Spleen (tissue), 11 donors: ENCODE data around the gene TPTE2. TPM values are rescaled to one million over a fixed set of nuclear protein-coding genes. Genes with fewer than 3 reads are reported as not detected.

Source experiments
- DNase-seq: peaks from one replicate; pipeline ENCODE4 v3.0.0-alpha.2; 2020
- H3K27ac ChIP-seq, 8 donors: fragments of 200-600 bp; sonication (generic) in 7 of 8; 1 replicate in 4 of 8; 2 replicates in 4 of 8; pipeline versions ENCODE4 v1.5.0 to v1.8.0; 2016 to 2021; ENCODE audit warnings: inconsistent platforms in 4 of 8, mild to moderate bottlenecking in 4 of 8, moderate library complexity in 1 of 8
- H3K27me3 ChIP-seq, 7 donors: fragments of 200-600 bp; sonication (generic) in 6 of 7; replicated peaks in 1 of 7; 1 replicate in 4 of 7; 2 replicates in 3 of 7; pipeline versions ENCODE4 v1.5.0 to v1.8.0; 2016 to 2021; ENCODE audit warnings: inconsistent platforms in 3 of 7, mild to moderate bottlenecking in 1 of 7
- H3K36me3 ChIP-seq, 6 donors: fragments of 200-600 bp; sonication (generic) in 5 of 6; 1 replicate in 4 of 6; 2 replicates in 2 of 6; pipeline versions ENCODE4 v1.5.0 to v1.8.0; 2016 to 2021; ENCODE audit warnings: inconsistent platforms in 2 of 6
- H3K4me1 ChIP-seq, 6 donors: fragments of 200-600 bp; sonication (generic) in 5 of 6; 1 replicate in 3 of 6; 2 replicates in 3 of 6; pipeline versions ENCODE4 v1.5.0 to v1.8.0; 2016 to 2021; ENCODE audit warnings: inconsistent platforms in 3 of 6
- H3K4me3 ChIP-seq, 8 donors: fragments of 200-600 bp; sonication (generic) in 7 of 8; 1 replicate in 4 of 8; 2 replicates in 4 of 8; pipeline versions ENCODE4 v1.5.0 to v1.8.0; 2016 to 2021; ENCODE audit warnings: inconsistent platforms in 4 of 8, mild to moderate bottlenecking in 4 of 8, moderate library complexity in 2 of 8
- H3K9me3 ChIP-seq, 8 donors: fragments of 200-600 bp; sonication (generic) in 7 of 8; 1 replicate in 4 of 8; 2 replicates in 4 of 8; pipeline versions ENCODE4 v1.5.0 to v1.8.0; 2016 to 2021; ENCODE audit warnings: inconsistent platforms in 4 of 8
- POLR2A ChIP-seq, 3 donors: fragments of 450-650 bp; IDR thresholded peaks; one replicate each; pipeline ENCODE4 v1.5.1; 2017; ENCODE audit warnings: antibody characterized with exemption in 3 of 3, mild to moderate bottlenecking in 1 of 3
- POLR2AphosphoS5 ChIP-seq, 3 donors: sonication (generic); formaldehyde crosslinking; IDR thresholded peaks; one replicate each; pipeline ENCODE4 v1.5.1; 2017; ENCODE audit warnings: antibody characterized with exemption in 3 of 3
- WGBS, 5 donors: extraction: QIAGEN DNeasy Blood & Tissue Kit in 3 of 5; methylation state at CpG; one replicate each; pipeline versions ENCODE4 v1.1.5 to v1.1.7; 2013 to 2018; 5-methylcytosine and 5-hydroxymethylcytosine counted together
- intact Hi-C: fragments of 100-400 bp; cut with DNase I; formaldehyde crosslinking; loops from one replicate; pipeline ENCODE4 v1.15.0; 2023; ENCODE audit warnings: low total_unique reads
- polyA plus RNA-seq, 3 donors: library from polyadenylated mRNA; stranded (reverse); fragments of 200-250 nt; gene quantifications; one replicate each; pipeline ENCODE4 v1.2.1, GENCODE V29; 2013
- total RNA-seq, 7 donors: library from RNA; depleted of rRNA in 3 of 7; stranded (reverse); fragments of >200 nt in 3 of 7; fragmentation: NEBNext Ultra II Directional in 4 of 7; extraction: Animal tissue kit (Norgen Biotek cat#: 25700) in 4 of 7; gene quantifications; one replicate each; pipeline versions ENCODE4 v1.1.0 to v1.2.1, GENCODE V29; 2016 to 2021
- TF ChIP-seq, protein P1 (sequence below), 11 experiments: fragments of 200-600 bp in 7 of 11; fragments of 450-650 bp in 4 of 11; sonication (generic) in 4 of 11; IDR thresholded peaks in 8 of 11; conservative IDR thresholded peaks in 3 of 11; 1 replicate in 7 of 11; 2 replicates in 4 of 11; pipeline versions ENCODE4 v1.4.0 to v1.8.0; 2016 to 2021; ENCODE audit warnings: antibody characterized with exemption in 11 of 11, inconsistent platforms in 4 of 11, mild to moderate bottlenecking in 1 of 11
- donor health status: healthy with polysubstance abuse.
- donor health status: DM: no; HTN: no; CAD: no; lungs with moderate emphysema.
- donor health status: DM: no; HTN: no; CAD: no.
- donor health status: Bipolar disorder and iron deficiency.
- donor health status: healthy.
- donor health status: DM: no; HTN: no; CAD: no.
- donor health status: DM: yes; HTN: yes; CAD: no.

Gene TPTE2
- total and polyA plus RNA-seq, 10 donors: 0.17 to 1.4 (median 0.26) TPM; not detected in 2

DNA sequence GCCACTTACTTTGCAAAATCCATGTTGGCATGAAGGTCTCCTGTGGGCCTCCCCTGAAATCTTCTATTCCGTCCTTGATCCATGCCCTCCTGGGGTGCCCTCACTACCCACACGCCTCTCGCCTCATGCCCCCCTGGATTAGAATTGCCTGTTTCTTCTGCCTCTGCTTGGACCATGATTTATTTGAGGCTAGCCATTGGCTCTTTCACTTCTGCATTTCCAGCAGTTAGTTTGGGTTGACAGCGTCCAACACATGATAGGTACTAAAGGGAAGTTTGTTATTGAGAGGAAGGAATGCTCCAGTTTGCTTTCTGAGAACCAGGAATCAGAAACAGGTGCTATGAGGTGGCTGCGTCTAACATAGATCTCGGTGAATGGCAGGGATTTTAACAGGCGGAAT is 30.5 kb upstream of the TPTE2 start:
- no peak overlapping the region for H3K4me3 ChIP-seq
- WGBS, 5 donors: 59 to 68% (median 61%) methylated on average over 7 of the region's 7 CpGs
- intact Hi-C loops: no loop called here
- TF ChIP-seq, protein P1, sequence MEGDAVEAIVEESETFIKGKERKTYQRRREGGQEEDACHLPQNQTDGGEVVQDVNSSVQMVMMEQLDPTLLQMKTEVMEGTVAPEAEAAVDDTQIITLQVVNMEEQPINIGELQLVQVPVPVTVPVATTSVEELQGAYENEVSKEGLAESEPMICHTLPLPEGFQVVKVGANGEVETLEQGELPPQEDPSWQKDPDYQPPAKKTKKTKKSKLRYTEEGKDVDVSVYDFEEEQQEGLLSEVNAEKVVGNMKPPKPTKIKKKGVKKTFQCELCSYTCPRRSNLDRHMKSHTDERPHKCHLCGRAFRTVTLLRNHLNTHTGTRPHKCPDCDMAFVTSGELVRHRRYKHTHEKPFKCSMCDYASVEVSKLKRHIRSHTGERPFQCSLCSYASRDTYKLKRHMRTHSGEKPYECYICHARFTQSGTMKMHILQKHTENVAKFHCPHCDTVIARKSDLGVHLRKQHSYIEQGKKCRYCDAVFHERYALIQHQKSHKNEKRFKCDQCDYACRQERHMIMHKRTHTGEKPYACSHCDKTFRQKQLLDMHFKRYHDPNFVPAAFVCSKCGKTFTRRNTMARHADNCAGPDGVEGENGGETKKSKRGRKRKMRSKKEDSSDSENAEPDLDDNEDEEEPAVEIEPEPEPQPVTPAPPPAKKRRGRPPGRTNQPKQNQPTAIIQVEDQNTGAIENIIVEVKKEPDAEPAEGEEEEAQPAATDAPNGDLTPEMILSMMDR (IDR thresholded peaks at IDR 0.05 in 8 of 11, conservative IDR thresholded peaks at IDR 0.05 in 3 of 11): no peak
- TF ChIP-seq POLR2A (IDR thresholded peaks at IDR 0.05) (no peak), POLR2AphosphoS5 (IDR thresholded peaks at IDR 0.05) (no peak)
- no peaks in the 10 kb centered on the region for H3K36me3 ChIP-seq
- H3K27ac ChIP-seq: no peak overlapping the region
- no peaks in the 10 kb centered on the region for H3K9me3 ChIP-seq
- DNase-seq: no peak
- peaks cover 0 to 10% (median 7%) of the 10 kb centered on the region in 6 donors for H3K4me1 ChIP-seq
- H3K27me3 ChIP-seq: peaks cover 0 to 13% (median 0%) of the 10 kb centered on the region in 7 donors

DNA sequence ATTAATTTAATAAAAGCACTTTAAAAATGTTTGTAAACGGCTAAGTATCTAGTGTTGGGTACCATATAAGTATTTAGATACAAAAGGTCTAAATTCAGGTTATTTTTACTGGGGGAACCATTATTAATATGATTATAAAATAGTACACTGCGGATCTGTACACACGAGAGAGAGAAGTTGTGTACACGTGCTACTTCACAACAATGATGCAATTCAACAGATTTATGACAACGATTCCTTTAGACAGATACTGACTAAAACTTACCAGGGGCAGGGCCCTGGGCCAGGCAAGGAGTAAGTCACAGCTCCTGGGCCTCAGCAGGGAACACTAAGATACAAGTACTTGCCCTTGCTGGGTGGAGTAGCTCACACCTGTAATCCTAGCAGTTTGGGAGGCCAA is 29.1 kb upstream of the TPTE2 start:
- Histone ChIP-seq H3K4me1 (peaks cover 0 to 15% (median 9%) of the 10 kb centered on the region in 6 donors), H3K36me3 (no peaks in the 10 kb centered on the region), H3K27me3 (peaks cover 0 to 8% (median 0%) of the 10 kb centered on the region in 7 donors), H3K27ac (no peak overlapping the region), H3K4me3 (no peak overlapping the region), H3K9me3 (peaks cover 0 to 6% (median 0%) of the 10 kb centered on the region in 8 donors)
- TF ChIP-seq, protein P1 (IDR thresholded peaks at IDR 0.05 in 8 of 11, conservative IDR thresholded peaks at IDR 0.05 in 3 of 11): no peak
- TF ChIP-seq POLR2AphosphoS5 (IDR thresholded peaks at IDR 0.05) (no peak), POLR2A (IDR thresholded peaks at IDR 0.05) (no peak)
- no peak for DNase-seq
- intact Hi-C loops: no loop called here
- WGBS, 5 donors: 75 to 90% (median 82%) methylated on average over 5 of the region's 5 CpGs

DNA sequence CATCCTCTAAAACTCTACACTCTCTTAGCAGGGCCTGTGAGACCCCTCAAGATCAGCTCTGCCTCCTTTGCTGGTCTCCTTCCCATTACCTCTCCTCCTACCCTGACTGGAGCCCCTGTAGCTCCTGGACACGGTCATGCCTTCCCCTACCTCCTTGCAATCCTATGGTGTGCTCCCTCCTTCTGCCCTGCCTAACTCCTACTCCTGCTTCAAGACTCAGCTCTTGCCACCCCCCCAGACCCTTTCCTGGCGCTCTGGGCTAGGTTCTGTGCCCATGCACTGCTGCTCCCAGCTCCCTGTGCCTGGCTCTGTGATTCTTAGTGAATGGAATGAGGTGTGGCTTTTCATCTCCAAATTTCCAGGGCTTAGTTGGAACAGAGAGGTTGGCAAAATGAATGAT is 28.0 kb upstream of the TPTE2 start:
- intact Hi-C loops: no loop called here
- 72 to 82% (median 74%) methylated on average over 2 of the region's 2 CpGs for WGBS, 5 donors

DNA sequence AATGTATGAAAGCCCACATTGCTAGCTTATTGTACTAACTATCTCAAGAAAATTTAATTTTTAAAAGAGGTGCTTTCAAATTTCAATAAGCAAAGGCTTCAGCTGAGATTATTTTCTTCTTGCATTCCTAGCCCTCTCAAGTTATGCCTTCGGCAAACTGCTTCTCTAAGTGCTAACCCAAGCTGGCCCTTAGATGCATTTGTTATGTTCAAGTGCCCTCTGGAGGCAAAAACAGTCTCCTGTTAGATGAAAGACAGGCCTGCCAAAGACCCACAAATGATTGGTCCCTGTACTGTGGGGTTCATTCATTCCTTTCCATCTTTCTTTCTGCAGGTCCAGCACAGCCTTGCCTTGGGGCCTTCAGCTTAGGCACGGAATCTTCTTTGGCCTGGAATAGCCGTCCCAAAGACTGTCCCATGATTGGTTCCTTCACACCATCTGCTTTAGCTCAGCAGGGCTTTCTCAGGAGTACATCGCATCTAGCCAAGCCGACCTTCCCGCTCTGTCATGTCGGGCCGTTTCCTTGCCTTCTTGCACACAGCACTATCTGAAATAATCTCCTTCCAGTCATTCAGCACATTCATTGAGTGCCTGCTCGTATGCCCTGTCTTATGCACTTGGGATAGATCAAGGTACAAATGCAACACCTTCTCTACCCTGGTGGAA is 26.4 kb upstream of the TPTE2 start:
- 69 to 79% (median 75%) methylated on average over 9 of the region's 9 CpGs for WGBS, 5 donors
- TF ChIP-seq POLR2AphosphoS5 (IDR thresholded peaks at IDR 0.05) (no peak), POLR2A (IDR thresholded peaks at IDR 0.05) (no peak)
- TF ChIP-seq, protein P1 (IDR thresholded peaks at IDR 0.05 in 8 of 11, conservative IDR thresholded peaks at IDR 0.05 in 3 of 11): peak in 9 of 11 experiments; percentile 11 to 51 (median 36)
- Histone ChIP-seq H3K4me3 (peak overlapping the region in 1 of 8 donors; percentile 59), H3K27ac (peak overlapping the region in 4 of 8 donors; percentile 44 to 68 (median 52)), H3K36me3 (no peaks in the 10 kb centered on the region), H3K4me1 (peaks cover 0 to 15% (median 9%) of the 10 kb centered on the region in 6 donors), H3K27me3 (peaks cover 0 to 4% (median 0%) of the 10 kb centered on the region in 7 donors), H3K9me3 (peaks cover 0 to 17% (median 0%) of the 10 kb centered on the region in 8 donors)
- intact Hi-C loops: no loop called here
- no peak for DNase-seq

More for the DNA sequence above, 28.0 kb upstream of the TPTE2 start:
- no peak overlapping the region for H3K27ac ChIP-seq
- no peaks in the 10 kb centered on the region for H3K36me3 ChIP-seq
- H3K27me3 ChIP-seq: peaks cover 0 to 4% (median 0%) of the 10 kb centered on the region in 7 donors
- H3K4me3 ChIP-seq: no peak overlapping the region
- H3K4me1 ChIP-seq: peaks cover 0 to 15% (median 9%) of the 10 kb centered on the region in 6 donors
- DNase-seq: no peak
- TF ChIP-seq, protein P1 (IDR thresholded peaks at IDR 0.05 in 8 of 11, conservative IDR thresholded peaks at IDR 0.05 in 3 of 11): no peak
- TF ChIP-seq POLR2A (IDR thresholded peaks at IDR 0.05): no peak
- TF ChIP-seq POLR2AphosphoS5 (IDR thresholded peaks at IDR 0.05): no peak
- peaks cover 0 to 8% (median 0%) of the 10 kb centered on the region in 8 donors for H3K9me3 ChIP-seq
